KOPT-K1 (cell line): Measurements from ENCODE around the gene ZNF652.
"Not testable (repeated sequence)": the region's sequence is repeated elsewhere in the genome, so short reads cannot be mapped to it uniquely, and the experiment has no call there.

ENCODE experiments used
- H3K27ac ChIP-seq: fragments of 200-600 bp; sonication (generic); 2 replicates; pipeline ENCODE4 v1.5.1; 2016; ENCODE audit warnings: antibody characterized with exemption, mild to moderate bottlenecking, low read depth, low read length; ENCODE audit not compliant: poor library complexity, severe bottlenecking
- H3K36me3 ChIP-seq: fragments of 200-600 bp; sonication (generic); 2 replicates; pipeline ENCODE4 v1.5.1; 2017; ENCODE audit warnings: antibody characterized with exemption, mild to moderate bottlenecking, low read length, moderate library complexity; ENCODE audit not compliant: insufficient read depth
- H3K9me3 ChIP-seq: fragments of 200-600 bp; sonication (generic); 2 replicates; pipeline ENCODE4 v1.5.1; 2017; ENCODE audit warnings: antibody characterized with exemption, low read length, mild to moderate bottlenecking; ENCODE audit not compliant: insufficient read depth, poor library complexity, severe bottlenecking

The ZNF652 gene

GRCh38 chr17:49286261-49286973 is 75.6 kb downstream of the ZNF652 start:
- H3K36me3 ChIP-seq, H3K9me3 ChIP-seq, H3K27ac ChIP-seq: not testable (repeated sequence)

GRCh38 chr17:49285716-49286115 is 76.3 kb downstream of the ZNF652 start:
- H3K27ac ChIP-seq, result no peak overlapping the region

GRCh38 chr17:49280918-49281317 is 81.1 kb downstream of the ZNF652 start:
- Histone ChIP-seq H3K9me3 (no peaks in the 10 kb centered on the region), H3K36me3 (no peaks in the 10 kb centered on the region), H3K27ac (no peak overlapping the region)

More at GRCh38 chr17:49285716-49286115, 76.3 kb downstream of the ZNF652 start:
- Histone ChIP-seq H3K9me3 (no peaks in the 10 kb centered on the region), H3K36me3 (no peaks in the 10 kb centered on the region)

- no peaks in the 10 kb centered on the region for H3K36me3 ChIP-seq
- no peak overlapping the region for H3K27ac ChIP-seq
- no peaks in the 10 kb centered on the region for H3K9me3 ChIP-seq
These were observed 82.0 kb downstream of the ZNF652 start for GRCh38 chr17:49280061-49280460.

- not testable (repeated sequence) for H3K27ac ChIP-seq, H3K36me3 ChIP-seq, H3K9me3 ChIP-seq
These were observed 82.6 kb downstream of the ZNF652 start for GRCh38 chr17:49279263-49280015.

- H3K27ac ChIP-seq, result no peak overlapping the region
- no peaks in the 10 kb centered on the region for H3K36me3 ChIP-seq
These were observed 84.0 kb downstream of the ZNF652 start for GRCh38 chr17:49278076-49278475.

GRCh38 chr17:49277638-49278037 is 84.4 kb downstream of the ZNF652 start:
- Histone ChIP-seq H3K36me3 (no peaks in the 10 kb centered on the region), H3K9me3 (no peaks in the 10 kb centered on the region), H3K27ac (no peak overlapping the region)

More at GRCh38 chr17:49278076-49278475, 84.0 kb downstream of the ZNF652 start:
- no peaks in the 10 kb centered on the region for H3K9me3 ChIP-seq

- H3K9me3 ChIP-seq, H3K36me3 ChIP-seq, H3K27ac ChIP-seq: not testable (repeated sequence)
These were observed 86.1 kb downstream of the ZNF652 start for GRCh38 chr17:49275981-49276380.

- Histone ChIP-seq H3K27ac (no peak overlapping the region), H3K36me3 (no peaks in the 10 kb centered on the region), H3K9me3 (no peaks in the 10 kb centered on the region)
These were observed 92.7 kb downstream of the ZNF652 start for GRCh38 chr17:49269356-49269755.

- Histone ChIP-seq H3K9me3 (no peaks in the 10 kb centered on the region), H3K27ac (no peak overlapping the region), H3K36me3 (no peaks in the 10 kb centered on the region)
These were observed 94.1 kb downstream of the ZNF652 start for GRCh38 chr17:49267912-49268311.

GRCh38 chr17:49266233-49266632 is 95.8 kb downstream of the ZNF652 start:
- Histone ChIP-seq H3K9me3 (no peaks in the 10 kb centered on the region), H3K36me3 (no peaks in the 10 kb centered on the region), H3K27ac (no peak overlapping the region)

- H3K27ac ChIP-seq, H3K36me3 ChIP-seq, H3K9me3 ChIP-seq: not testable (repeated sequence)
These were observed 100.5 kb downstream of the ZNF652 start for GRCh38 chr17:49261540-49261939.

GRCh38 chr17:49260817-49261291 is 101.2 kb downstream of the ZNF652 start:
- H3K9me3 ChIP-seq, result no peaks in the 10 kb centered on the region
- no peaks in the 10 kb centered on the region for H3K36me3 ChIP-seq
- no peak overlapping the region for H3K27ac ChIP-seq

GRCh38 chr17:49260011-49260816 is 101.8 kb downstream of the ZNF652 start:
- H3K9me3 ChIP-seq, result no peaks in the 10 kb centered on the region
- H3K36me3 ChIP-seq, result no peaks in the 10 kb centered on the region
- no peak overlapping the region for H3K27ac ChIP-seq

GRCh38 chr17:49259663-49260010 is 102.4 kb downstream of the ZNF652 start:
- Histone ChIP-seq H3K36me3 (no peaks in the 10 kb centered on the region), H3K27ac (no peak overlapping the region), H3K9me3 (no peaks in the 10 kb centered on the region)
